Stimulated activated CD8-positive, alpha-beta memory T cell treated with anti-CD3 and anti-CD28 coated beads, Interleukin-7, amount 100 ng/mL, for 48 hours (primary cell): Measurements from ENCODE around the gene TIMM44.
"Not testable (repeated sequence)": the region's sequence is repeated elsewhere in the genome, so short reads cannot be mapped to it uniquely, and the experiment has no call there.

Experiments
- DNase-seq, 2 donors: peaks; one replicate each; pipeline ENCODE4 v3.0.0-alpha.2; 2020; ENCODE audit warnings: low read depth in 1 of 2; ENCODE audit errors: extremely low read depth in 1 of 2

The TIMM44 gene

GRCh38 chr19:7926727-7927604, 16.5 kb downstream of the TIMM44 start:
- DNase-seq = no peak

GRCh38 chr19:7926021-7926726, 17.3 kb downstream of the TIMM44 start, which contains the start of gene CTXN1:
TSS of gene CTXN1 (minus strand) at chr19:7926135. CDS start at chr19:7925538, 597 bp downstream.
- peak in 1 of 2 donors; percentile 65 for DNase-seq

- peak; percentile 50 to 69 for DNase-seq
These were observed 18.2 kb downstream of the TIMM44 start for GRCh38 chr19:7925171-7925851.

- no peak for DNase-seq
These were observed 18.8 kb downstream of the TIMM44 start for GRCh38 chr19:7924651-7925170.

- no peak for DNase-seq
These were observed 19.2 kb downstream of the TIMM44 start for GRCh38 chr19:7924241-7924640.

GRCh38 chr19:7923295-7924191, 19.9 kb downstream of the TIMM44 start:
- no peak for DNase-seq

- no peak for DNase-seq
These were observed 20.6 kb downstream of the TIMM44 start for GRCh38 chr19:7922836-7923195.

- DNase-seq = no peak
These were observed 21.3 kb downstream of the TIMM44 start for GRCh38 chr19:7921967-7922835.

GRCh38 chr19:7921302-7921966, 22.0 kb downstream of the TIMM44 start:
- DNase-seq = no peak

GRCh38 chr19:7920519-7921301, 22.8 kb downstream of the TIMM44 start:
- DNase-seq = peak; percentile 91 to 99

- peak; percentile 93 to 95 for DNase-seq
These were observed 23.6 kb downstream of the TIMM44 start, which contains the start of gene SNAPC2 for GRCh38 chr19:7919610-7920518. TSS of gene SNAPC2 (plus strand) at chr19:7920338. CDS start at chr19:7920367, 29 bp downstream.

GRCh38 chr19:7918615-7919421, 24.6 kb downstream of the TIMM44 start:
- DNase-seq = no peak

GRCh38 chr19:7918062-7918614, 25.3 kb downstream of the TIMM44 start:
- not testable (repeated sequence) for DNase-seq

GRCh38 chr19:7917267-7918061, 26.0 kb downstream of the TIMM44 start:
- DNase-seq = no peak

GRCh38 chr19:7916955-7917266, 26.6 kb downstream of the TIMM44 start:
- no peak for DNase-seq
